ENCODE data around the gene TMEM132C. TPM values are rescaled to one million over a fixed set of nuclear protein-coding genes. Genes with fewer than 3 reads are reported as not detected.

TMEM132C gene
- total RNA-seq, 2 experiments from 2014 or later, result not detected

GRCh38 chr12:128261757-128262156 lies 5.2 kb upstream of the TMEM132C start:
- Histone ChIP-seq H3K4me3 (ENCODE audit: low read depth, low read length, poor library complexity, severe bottlenecking) (no peak overlapping the region), H3K9me2 (ENCODE audit: insufficient read depth, low read length) (no peaks in the 10 kb centered on the region), H3K9me3 (ENCODE audit: low read length) (no peaks in the 10 kb centered on the region), H3K36me3 (ENCODE audit: insufficient read depth, low read length) (no peaks in the 10 kb centered on the region), H3K4me2 (ENCODE audit: low read length) (no peak overlapping the region), H3K79me2 (ENCODE audit: insufficient read depth, low read depth, low read length) (no peaks in the 10 kb centered on the region), H3K27ac (ENCODE audit: low read depth, low read length, poor library complexity, severe bottlenecking) (no peak overlapping the region), H2AFZ (ENCODE audit: low read length) (no peak overlapping the region), H3K4me1 (ENCODE audit: insufficient read depth, low read length, poor library complexity, severe bottlenecking) (no peaks in the 10 kb centered on the region), H4K20me1 (ENCODE audit: insufficient read depth, low read length) (no peaks in the 10 kb centered on the region)
- no peak for DNase-seq (ENCODE audit: low spot score)
- TF ChIP-seq CTCF (conservative IDR thresholded peaks at IDR 0.05; ENCODE audit: low read length) (no peak), EZH2phosphoT487 (IDR thresholded peaks at IDR 0.05; ENCODE audit: borderline replicate concordance, low read depth, low read length) (no peak)
- CTCF ChIA-PET (ENCODE audit: unreplicated experiment), result no interaction called here
- BruUV-seq (replicated peaks), result no TSS peak
- intact Hi-C loops (cut with micrococcal nuclease; ENCODE audit: unreplicated experiment), result no loop called here
- POLR2A ChIA-PET, result interaction anchor here (0.6 kb wide), 2 partner anchors 578 to 1275 kb away, joined by 3 read pairs; no protein-coding TSS in a partner anchor

GRCh38 chr12:128265566-128265965 lies 1.4 kb upstream of the TMEM132C start:
- Histone ChIP-seq H3K4me1 (ENCODE audit: insufficient read depth, low read length, poor library complexity, severe bottlenecking) (no peaks in the 10 kb centered on the region), H2AFZ (ENCODE audit: low read length) (no peak overlapping the region), H3K79me2 (ENCODE audit: insufficient read depth, low read depth, low read length) (no peaks in the 10 kb centered on the region), H3K9me3 (ENCODE audit: low read length) (no peaks in the 10 kb centered on the region), H3K9me2 (ENCODE audit: insufficient read depth, low read length) (no peaks in the 10 kb centered on the region), H4K20me1 (ENCODE audit: insufficient read depth, low read length) (no peaks in the 10 kb centered on the region), H3K36me3 (ENCODE audit: insufficient read depth, low read length) (no peaks in the 10 kb centered on the region), H3K4me2 (ENCODE audit: low read length) (no peak overlapping the region), H3K4me3 (ENCODE audit: low read depth, low read length, poor library complexity, severe bottlenecking) (no peak overlapping the region), H3K27ac (ENCODE audit: low read depth, low read length, poor library complexity, severe bottlenecking) (no peak overlapping the region)
- no TSS peak for BruUV-seq (replicated peaks)
- ChIA-PET POLR2A (no interaction called here), CTCF (ENCODE audit: unreplicated experiment) (no interaction called here)
- intact Hi-C loops (cut with micrococcal nuclease; ENCODE audit: unreplicated experiment), result no loop called here
- TF ChIP-seq CTCF (conservative IDR thresholded peaks at IDR 0.05; ENCODE audit: low read length) (no peak), EZH2phosphoT487 (IDR thresholded peaks at IDR 0.05; ENCODE audit: borderline replicate concordance, low read depth, low read length) (no peak)
- DNase-seq (ENCODE audit: low spot score), result no peak

GRCh38 chr12:128266086-128266485 lies 884 bp upstream of the TMEM132C start:
- H2AFZ ChIP-seq (ENCODE audit: low read length), result no peak overlapping the region
- CTCF ChIA-PET (ENCODE audit: unreplicated experiment), result no interaction called here
- H3K27ac ChIP-seq (ENCODE audit: low read depth, low read length, poor library complexity, severe bottlenecking), result no peak overlapping the region
- no peaks in the 10 kb centered on the region for H3K4me1 ChIP-seq (ENCODE audit: insufficient read depth, low read length, poor library complexity, severe bottlenecking)
- no peak overlapping the region for H3K4me3 ChIP-seq (ENCODE audit: low read depth, low read length, poor library complexity, severe bottlenecking)
- H3K9me2 ChIP-seq (ENCODE audit: insufficient read depth, low read length), result no peaks in the 10 kb centered on the region
- no peaks in the 10 kb centered on the region for H3K36me3 ChIP-seq (ENCODE audit: insufficient read depth, low read length)
- intact Hi-C loops (cut with micrococcal nuclease; ENCODE audit: unreplicated experiment), result no loop called here
- DNase-seq (ENCODE audit: low spot score), result no peak
- no peaks in the 10 kb centered on the region for H3K9me3 ChIP-seq (ENCODE audit: low read length)
- BruUV-seq (replicated peaks), result no TSS peak
- H3K79me2 ChIP-seq (ENCODE audit: insufficient read depth, low read depth, low read length), result no peaks in the 10 kb centered on the region
- TF ChIP-seq CTCF (conservative IDR thresholded peaks at IDR 0.05; ENCODE audit: low read length), result no peak
- H4K20me1 ChIP-seq (ENCODE audit: insufficient read depth, low read length), result no peaks in the 10 kb centered on the region
- POLR2A ChIA-PET, result no interaction called here
- no peak overlapping the region for H3K4me2 ChIP-seq (ENCODE audit: low read length)

Data from OCI-LY7 (cell line).